HG03354 (cell line): Measurements from ENCODE around the gene ZNF219.
A peak's percentile ranks its signal among the peaks of the same experiment; 100 is the strongest.

Source experiments
- ATAC-seq: cut with Tn5 transposase; IDR thresholded peaks from one replicate; pipeline ENCODE4 v1.9.1; 2021; ENCODE audit warnings: mild to moderate bottlenecking; ENCODE audit not compliant: unreplicated experiment, poor library complexity, severe bottlenecking

The ZNF219 gene

GRCh38 chr14:21089271-21089670, 9.2 kb downstream of the ZNF219 start:
- ATAC-seq, result no peak

GRCh38 chr14:21088687-21089086, 9.8 kb downstream of the ZNF219 start:
- no peak for ATAC-seq

GRCh38 chr14:21087294-21088091, 11.0 kb downstream of the ZNF219 start:
- ATAC-seq, result peak; percentile 80

- ATAC-seq, result no peak
Measured at GRCh38 chr14:21086908-21087293, 11.6 kb downstream of the ZNF219 start.

GRCh38 chr14:21084998-21085853, 13.2 kb downstream of the ZNF219 start:
- no peak for ATAC-seq

- no peak for ATAC-seq
Measured at GRCh38 chr14:21084396-21084795, 14.1 kb downstream of the ZNF219 start.

GRCh38 chr14:21083565-21084325, 14.7 kb downstream of the ZNF219 start:
- ATAC-seq, result no peak

GRCh38 chr14:21081521-21082142, 16.8 kb downstream of the ZNF219 start:
- ATAC-seq, result no peak

GRCh38 chr14:21078726-21079125, 19.7 kb downstream of the ZNF219 start:
- no peak for ATAC-seq

- no peak for ATAC-seq
Measured at GRCh38 chr14:21078287-21078686, 20.2 kb downstream of the ZNF219 start.

GRCh38 chr14:21077672-21078071, 20.8 kb downstream of the ZNF219 start:
- no peak for ATAC-seq

- ATAC-seq, result no peak
Measured at GRCh38 chr14:21075719-21076437, 22.6 kb downstream of the ZNF219 start.

- ATAC-seq, result no peak
Measured at GRCh38 chr14:21074398-21075272, 23.8 kb downstream of the ZNF219 start.

GRCh38 chr14:21073921-21074320, 24.5 kb downstream of the ZNF219 start:
- no peak for ATAC-seq

GRCh38 chr14:21072781-21073339, 25.6 kb downstream of the ZNF219 start:
- ATAC-seq, result no peak

GRCh38 chr14:21072031-21072473, 26.4 kb downstream of the ZNF219 start:
- no peak for ATAC-seq

GRCh38 chr14:21071225-21072030, 27.0 kb downstream of the ZNF219 start:
- peak; percentile 73 for ATAC-seq
